GM19043 (cell line): Measurements from ENCODE around the gene ADAMTS2.

Experiments used
- ATAC-seq: cut with Tn5 transposase; IDR thresholded peaks from one replicate; pipeline ENCODE4 v1.9.1; 2021; ENCODE audit warnings: low read depth; ENCODE audit not compliant: unreplicated experiment

Gene ADAMTS2

DNA sequence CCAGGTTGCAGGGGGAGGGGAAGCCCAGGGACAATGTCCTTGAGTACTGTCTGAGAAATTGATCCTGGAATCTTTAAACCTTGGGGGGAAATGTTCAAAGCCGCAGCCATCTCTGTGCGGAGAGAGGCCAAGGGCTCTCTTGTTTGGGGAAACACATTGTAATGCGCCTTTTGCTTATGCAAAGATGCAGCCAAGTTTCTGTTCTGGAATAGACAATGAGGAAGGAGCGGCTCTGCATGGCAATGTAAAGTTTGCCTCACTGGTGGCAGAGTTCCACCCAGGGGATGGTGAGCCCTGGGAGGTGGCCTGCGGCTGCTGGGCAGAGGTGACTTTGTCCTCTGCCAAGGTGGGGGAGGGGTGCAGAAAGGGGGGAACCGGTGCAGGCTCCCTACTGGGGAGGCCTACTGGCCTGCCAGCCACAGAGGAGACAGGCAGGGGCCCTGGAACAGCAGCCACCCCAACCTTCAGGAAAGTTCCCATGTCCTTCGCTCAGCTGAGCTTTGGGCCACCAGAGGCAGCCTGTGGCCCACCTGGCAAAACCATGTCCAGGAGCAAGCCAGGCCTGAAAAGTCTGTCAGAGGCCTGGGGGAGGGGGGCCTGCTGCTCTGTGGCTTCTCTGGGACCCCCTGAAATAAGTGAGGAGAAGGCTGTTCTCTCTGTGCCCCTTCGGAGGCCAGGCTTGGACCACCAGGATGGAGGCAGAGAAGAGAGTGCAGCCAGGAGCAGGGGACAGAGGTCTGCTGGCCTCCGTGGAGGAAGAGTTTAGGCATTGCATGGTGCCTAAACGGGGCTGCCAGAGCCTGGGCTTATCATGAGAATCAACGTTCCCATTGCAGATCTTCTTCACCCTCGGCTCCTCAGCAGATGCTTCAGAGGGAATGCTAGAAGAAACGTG is 157.3 kb downstream of the ADAMTS2 start:
- ATAC-seq = no peak

DNA sequence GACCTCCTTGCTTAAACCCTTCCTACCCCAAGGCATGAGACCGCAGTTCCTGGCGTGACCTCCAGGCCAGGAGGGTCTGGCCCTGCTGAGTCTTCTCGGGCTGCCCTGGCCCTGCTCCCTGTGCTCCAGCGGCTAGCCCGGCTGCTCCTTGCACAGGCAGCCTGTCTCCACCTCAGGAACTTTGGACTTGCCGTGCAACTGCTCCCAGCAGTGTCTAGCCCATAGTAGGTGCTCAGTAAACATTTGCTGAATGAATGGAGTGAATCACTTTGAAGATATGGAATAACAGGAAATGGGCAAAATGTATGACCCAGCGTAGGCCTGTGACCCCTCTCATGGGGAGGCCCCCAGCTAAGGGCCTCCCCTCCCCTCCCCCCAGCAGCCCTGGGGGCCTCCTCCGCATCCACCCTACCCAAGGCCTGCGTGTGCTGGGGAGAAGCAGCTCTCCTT is 158.0 kb downstream of the ADAMTS2 start:
- ATAC-seq = no peak

DNA sequence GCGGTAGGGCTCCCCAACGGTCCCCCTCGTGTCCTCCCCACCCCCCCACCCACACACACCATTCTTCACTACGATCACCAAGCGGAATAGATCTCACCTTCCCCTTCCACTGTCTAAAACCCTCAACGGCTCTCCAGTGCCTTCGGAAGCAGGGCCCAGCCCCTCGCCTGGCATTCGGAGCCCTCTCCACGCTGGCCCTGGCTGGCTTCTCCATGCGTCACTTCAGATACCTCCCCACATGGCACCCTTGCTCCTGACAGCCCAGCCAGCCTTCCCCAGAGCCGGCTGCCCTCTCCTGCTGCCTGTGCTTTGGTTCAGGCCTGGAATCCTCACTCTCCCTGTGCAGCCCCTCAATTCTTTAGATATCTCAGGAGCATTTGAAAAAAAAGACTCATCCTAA is 158.5 kb downstream of the ADAMTS2 start:
- no peak for ATAC-seq

DNA sequence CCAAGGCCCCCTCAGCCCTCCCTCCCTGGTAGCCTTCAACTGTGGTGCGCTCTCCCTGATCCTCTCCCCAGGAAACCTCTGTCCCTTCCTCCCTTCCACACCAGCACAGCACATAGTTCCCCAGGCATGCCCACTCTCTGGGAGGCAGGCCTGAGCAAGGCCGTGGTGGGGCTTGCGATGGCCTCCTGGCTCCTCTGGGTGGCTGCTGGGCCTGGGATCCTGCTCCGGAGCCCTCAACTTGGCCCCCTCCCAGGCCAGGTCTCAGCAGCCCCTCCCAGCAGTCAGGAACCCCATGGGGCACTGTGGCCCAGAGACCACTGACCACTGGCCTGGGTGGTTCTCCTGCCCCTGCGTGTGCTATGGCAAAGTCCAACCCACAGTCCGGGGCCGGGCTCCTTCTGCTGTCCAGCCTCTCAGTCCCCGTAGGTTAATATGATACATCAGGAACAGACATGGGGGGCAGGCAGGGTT is 159.3 kb downstream of the ADAMTS2 start:
- no peak for ATAC-seq

- no peak for ATAC-seq
Measured at GRCh38 chr5:179185256-179185940, 159.9 kb downstream of the ADAMTS2 start.

DNA sequence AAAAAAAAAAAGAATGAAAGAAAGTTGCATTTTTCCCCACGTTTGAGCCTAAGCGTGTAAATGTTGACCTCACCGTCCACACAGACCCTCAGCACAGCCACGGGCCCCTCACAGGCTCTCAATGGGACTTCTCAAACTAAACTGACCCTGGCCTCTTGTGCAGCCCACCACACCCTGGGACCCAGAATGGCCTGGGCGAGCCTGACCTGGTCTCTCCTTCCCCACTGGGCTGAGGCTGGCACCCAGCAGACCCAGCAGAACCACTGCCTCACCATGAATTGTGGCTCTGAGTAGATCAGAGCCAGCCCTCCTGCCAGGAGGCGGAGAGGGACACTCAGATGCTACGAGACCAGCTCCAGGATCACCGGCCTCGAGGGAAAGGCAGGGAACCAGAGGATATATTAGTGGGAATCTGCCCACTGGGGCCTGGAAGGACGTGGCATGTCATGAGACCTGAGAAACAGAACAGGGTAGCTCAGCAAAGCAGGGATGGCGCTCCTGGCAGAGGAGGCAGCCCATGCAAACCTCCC is 160.7 kb downstream of the ADAMTS2 start:
- ATAC-seq = no peak

- ATAC-seq = no peak
Measured at GRCh38 chr5:179183481-179183880, 161.8 kb downstream of the ADAMTS2 start.

GRCh38 chr5:179182601-179183000 is 162.7 kb downstream of the ADAMTS2 start:
- ATAC-seq = no peak

DNA sequence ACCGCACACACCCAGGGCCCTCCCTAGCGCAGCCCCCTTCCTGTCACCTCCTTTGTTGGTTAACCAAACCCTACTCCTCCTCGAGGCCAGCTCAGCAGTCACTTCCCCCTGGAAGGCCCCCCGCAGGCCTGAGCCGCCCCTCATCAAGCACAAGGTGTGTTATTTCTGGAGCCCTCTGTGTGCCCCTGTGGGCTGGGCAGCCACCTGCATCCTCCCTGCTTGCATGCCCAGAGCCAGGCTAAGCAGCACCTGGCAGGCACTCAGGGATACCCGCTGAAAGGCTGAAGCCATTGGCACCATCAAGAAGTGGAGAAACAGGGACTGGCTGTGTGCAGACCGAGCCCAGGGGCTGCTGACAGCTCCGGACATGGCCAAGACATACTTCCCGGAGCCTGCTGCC is 163.3 kb downstream of the ADAMTS2 start:
- ATAC-seq = no peak

- no peak for ATAC-seq
Measured at GRCh38 chr5:179180921-179181645, 164.2 kb downstream of the ADAMTS2 start.

DNA sequence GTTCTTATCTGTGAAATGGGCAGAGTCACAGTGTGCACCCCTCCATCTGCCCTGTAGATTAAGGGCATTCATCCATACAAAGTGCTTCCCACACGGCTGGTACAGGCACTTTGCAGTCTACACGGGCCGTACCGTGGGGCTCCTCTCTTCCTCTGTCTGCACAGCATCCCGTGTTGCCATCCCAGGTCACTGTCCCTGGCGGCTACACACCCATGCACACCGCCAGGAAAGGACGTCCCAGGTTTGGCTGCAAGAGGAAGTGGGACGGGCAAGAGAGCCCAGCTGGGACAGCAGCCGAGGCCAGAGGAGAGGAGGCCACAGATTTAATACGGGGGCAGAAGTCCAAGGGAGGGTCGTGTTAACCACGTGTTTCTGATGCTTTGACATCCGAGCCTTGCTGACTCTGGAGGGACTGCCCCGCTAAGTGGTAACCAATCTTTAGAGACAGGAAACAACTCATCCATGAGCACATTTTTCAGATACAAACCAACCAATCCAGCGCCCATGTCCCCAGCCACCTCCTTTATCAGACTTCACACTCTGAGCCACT is 165.1 kb downstream of the ADAMTS2 start:
- ATAC-seq = no peak

DNA sequence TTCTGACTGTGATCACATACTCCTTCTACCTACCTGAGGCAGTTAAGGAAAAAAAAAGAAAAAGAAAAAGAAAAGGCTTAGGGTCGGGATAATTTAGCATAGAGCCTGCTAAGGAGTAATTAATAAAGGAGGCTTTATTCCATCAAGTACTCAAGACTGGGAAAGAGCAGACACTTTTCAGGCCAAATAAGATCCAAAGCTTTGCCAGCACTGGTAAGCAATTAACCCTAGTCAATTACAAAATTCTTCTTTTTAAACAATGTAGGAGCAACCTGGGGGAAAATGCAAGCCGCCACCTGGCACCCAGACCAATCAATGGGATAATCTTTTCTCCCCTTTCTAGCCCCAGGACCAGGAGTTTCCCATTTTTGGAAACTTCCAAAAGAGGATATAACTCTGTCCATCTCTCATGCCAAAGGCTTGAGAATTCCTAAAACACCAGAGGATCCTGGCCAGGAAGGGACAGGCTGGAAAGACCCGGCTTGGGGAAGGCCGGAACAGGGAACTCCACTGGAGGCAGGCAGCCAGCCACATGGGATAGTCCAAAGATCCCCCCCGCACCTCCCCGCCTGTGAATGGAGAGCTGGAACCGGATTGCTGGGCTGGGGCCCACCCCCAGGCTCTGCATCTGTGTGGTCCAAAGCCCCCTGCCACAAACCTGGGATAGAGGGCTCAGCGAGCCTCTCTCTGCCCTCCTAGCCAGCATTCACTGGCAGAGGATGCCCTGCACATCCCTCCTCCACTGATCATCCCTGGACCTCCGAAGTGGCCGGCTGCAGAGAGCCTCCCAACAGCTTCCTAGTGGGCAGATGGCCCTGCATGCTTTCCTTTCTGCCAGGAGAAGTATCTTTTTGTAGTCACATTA is 167.3 kb downstream of the ADAMTS2 start:
- no peak for ATAC-seq

GRCh38 chr5:179176571-179177230 is 168.6 kb downstream of the ADAMTS2 start:
- no peak for ATAC-seq

- ATAC-seq = no peak
Measured at GRCh38 chr5:179176166-179176565, 169.1 kb downstream of the ADAMTS2 start.

- no peak for ATAC-seq
Measured at GRCh38 chr5:179171816-179172745, 173.2 kb downstream of the ADAMTS2 start.

DNA sequence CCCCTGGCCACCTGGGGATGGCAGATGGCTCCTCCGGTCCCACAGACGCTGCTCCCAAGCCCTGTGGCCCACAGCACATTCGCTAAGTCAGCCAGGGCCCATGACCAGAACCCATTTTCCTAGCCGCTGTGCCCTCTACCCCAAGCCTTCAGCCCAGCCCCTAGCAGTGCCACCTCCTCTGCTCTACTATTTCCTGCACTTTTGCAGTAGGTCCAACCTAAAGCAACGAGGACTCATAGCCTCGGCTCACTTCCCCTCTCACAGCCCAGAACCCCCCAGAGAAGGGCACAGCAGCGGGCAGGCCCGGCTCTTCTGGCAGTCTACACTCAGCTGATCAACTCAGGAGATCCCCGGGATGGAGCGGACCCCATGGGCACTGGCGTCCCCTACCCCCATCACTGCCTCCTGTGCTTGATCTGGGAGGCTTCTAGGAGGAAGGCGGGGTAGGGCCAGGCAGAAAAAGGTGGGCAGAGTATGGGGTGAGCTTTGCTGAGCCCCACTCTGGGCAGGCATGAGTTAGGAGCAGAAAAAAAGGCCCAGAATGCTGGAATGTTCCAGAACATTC is 173.9 kb downstream of the ADAMTS2 start:
- ATAC-seq = no peak

GRCh38 chr5:179170606-179171005 is 174.7 kb downstream of the ADAMTS2 start:
- ATAC-seq = no peak

- no peak for ATAC-seq
Measured at GRCh38 chr5:179169836-179170235, 175.4 kb downstream of the ADAMTS2 start.
